Measurements from ENCODE around the gene LCOR.
"Not testable (repeated sequence)": the region's sequence is repeated elsewhere in the genome, so short reads cannot be mapped to it uniquely, and the experiment has no call there.

LCOR gene

DNA sequence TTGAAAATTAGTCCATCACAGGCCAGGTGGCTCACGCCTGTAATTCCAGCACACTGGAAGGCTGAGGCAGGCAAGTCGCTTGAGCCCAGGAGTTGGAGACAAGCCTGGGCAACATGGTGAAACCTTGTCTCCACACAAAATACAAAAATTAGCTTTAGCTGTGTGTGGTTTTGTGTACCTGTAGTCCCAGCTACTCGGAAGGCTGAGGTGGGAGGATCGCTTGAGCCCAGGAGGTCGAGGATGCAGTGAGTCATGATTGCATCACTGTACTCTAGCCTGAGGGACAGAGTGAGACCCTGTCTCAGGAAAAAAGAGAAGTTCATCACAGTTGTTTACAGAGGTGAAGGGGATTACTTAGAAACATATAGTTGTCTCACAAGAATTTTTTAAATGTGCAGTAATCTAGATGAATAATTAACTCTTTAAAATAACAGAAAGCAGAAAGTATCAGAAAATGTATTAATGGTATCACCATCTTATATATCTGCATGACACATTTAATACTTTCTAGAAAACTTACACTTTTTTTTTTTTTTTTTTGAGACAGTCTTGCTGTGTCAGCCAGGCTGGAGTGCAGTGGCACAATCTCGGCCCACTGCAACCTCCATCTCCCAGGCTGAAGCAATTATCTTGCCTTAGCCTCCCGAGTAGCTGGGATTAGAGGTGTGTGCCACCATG is 8.9 kb downstream of the LCOR start:
- DNase-seq (ENCODE audit: low spot score) = no peak

GRCh38 chr10:96842896-96843723 is 11.0 kb downstream of the LCOR start:
- no peak for DNase-seq (ENCODE audit: low spot score)

- no peak for DNase-seq (ENCODE audit: low spot score)
Observed at GRCh38 chr10:96843823-96844222, 11.7 kb downstream of the LCOR start.

DNA sequence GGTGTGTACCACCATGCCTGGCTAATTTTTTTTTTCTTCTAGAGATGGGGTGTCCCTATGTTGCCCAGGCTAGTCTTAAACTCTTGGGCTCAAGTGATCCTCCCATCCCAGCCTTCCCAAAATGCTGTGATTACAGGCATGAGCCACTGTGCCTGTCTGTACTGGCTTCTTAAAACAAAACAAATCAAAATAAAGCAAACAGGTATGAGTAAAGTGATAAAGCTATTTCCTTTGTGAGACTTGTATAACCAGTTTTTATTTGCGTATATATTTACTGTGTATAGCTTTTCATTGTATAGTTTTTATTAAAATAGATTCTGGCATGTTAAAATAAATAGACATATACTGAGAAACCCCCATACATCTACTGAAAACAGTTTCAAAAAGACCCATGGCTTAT is 14.3 kb downstream of the LCOR start:
- no peak for DNase-seq (ENCODE audit: low spot score)

- no peak for DNase-seq (ENCODE audit: low spot score)
Observed at GRCh38 chr10:96846926-96847325, 14.8 kb downstream of the LCOR start.

GRCh38 chr10:96847356-96847755 is 15.3 kb downstream of the LCOR start:
- DNase-seq (ENCODE audit: low spot score) = not testable (repeated sequence)

GRCh38 chr10:96850113-96850512 is 18.0 kb downstream of the LCOR start:
- DNase-seq (ENCODE audit: low spot score) = no peak

DNA sequence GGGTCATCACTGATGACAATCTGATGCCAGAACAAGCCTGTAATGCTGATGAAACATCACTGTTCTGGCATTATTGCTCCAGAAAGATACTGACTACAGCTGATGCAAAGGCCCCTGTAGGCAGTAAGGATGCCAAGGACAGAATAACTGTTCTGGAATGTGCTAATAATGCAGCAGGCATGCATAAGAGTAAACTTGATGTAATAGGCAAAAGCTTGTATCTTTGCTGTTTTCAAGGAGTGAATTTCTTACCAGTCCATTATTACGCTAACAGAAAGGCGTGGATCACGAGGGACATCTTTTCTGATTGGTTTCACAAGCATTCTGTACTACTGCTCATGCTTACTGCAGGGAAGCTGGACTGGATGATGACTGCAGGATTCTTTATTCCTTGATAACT is 18.7 kb downstream of the LCOR start:
- peak; percentile 75 for DNase-seq (ENCODE audit: low spot score)

DNA sequence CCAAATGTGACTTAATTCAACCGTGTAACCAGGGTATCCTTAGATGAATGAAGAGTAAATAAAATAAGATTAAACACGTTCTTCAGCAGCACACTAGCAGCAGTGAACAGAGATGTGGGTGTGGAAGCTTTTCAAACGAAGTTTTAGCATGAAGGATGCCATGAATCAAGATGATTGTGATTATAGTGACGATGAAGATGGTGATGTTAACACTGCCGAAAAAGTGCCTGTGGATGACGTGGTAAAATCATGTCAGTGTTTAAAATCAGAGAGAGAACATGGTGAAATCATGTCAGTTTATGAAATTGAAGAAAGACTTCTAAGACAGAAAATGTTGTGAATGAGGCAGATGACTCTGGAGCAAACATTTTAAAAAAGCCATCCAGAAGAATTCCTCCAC is 19.2 kb downstream of the LCOR start:
- no peak for DNase-seq (ENCODE audit: low spot score)

- DNase-seq (ENCODE audit: low spot score) = no peak
Observed at GRCh38 chr10:96856317-96856716, 24.2 kb downstream of the LCOR start.

- no peak for DNase-seq (ENCODE audit: low spot score)
Observed at GRCh38 chr10:96857301-96858012, 25.4 kb downstream of the LCOR start.

- no peak for DNase-seq (ENCODE audit: low spot score)
Observed at GRCh38 chr10:96858038-96858705, 26.1 kb downstream of the LCOR start.

- DNase-seq (ENCODE audit: low spot score) = no peak
Observed at GRCh38 chr10:96858706-96859050, 26.6 kb downstream of the LCOR start.

DNA sequence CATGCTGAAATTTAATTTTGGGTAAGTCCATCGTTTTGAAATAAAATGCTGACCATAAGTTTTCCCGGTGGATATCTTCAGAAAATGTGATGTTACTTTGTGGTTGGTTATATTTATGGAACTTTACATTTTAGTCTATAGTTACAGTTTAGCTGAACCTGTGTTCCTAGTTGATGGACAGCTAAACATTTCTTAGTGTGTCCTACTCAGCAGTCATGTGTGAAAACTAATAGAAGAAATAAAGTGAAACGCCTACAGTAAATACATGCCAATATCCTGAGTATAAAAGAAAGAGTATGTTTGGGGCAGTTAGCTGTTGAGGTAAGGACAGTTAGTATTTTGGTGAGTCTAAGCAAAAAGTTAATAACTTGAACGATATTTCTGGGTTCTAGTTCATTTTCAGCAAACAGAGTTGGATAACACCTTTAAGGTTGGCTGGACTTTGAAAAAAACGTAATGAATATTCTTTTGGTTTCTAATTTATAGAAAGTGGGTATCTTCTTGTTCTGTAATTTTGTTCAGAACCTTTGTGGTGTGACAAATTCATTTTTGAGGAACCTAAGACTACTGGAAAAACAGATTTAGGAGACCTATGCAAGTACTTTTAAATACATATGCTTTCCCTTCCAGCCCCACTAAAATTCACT is 28.7 kb downstream of the LCOR start:
- no peak for DNase-seq (ENCODE audit: low spot score)

GRCh38 chr10:96863922-96864543 is 31.9 kb downstream of the LCOR start:
- DNase-seq (ENCODE audit: low spot score) = peak; percentile 12

- DNase-seq (ENCODE audit: low spot score) = no peak
Observed at GRCh38 chr10:96873086-96873485, 41.0 kb downstream of the LCOR start.

- no peak for DNase-seq (ENCODE audit: low spot score)
Observed at GRCh38 chr10:96873756-96874467, 41.8 kb downstream of the LCOR start.

- no peak for DNase-seq (ENCODE audit: low spot score)
Observed at GRCh38 chr10:96878057-96878456, 46.0 kb downstream of the LCOR start.

- DNase-seq (ENCODE audit: low spot score) = no peak
Observed at GRCh38 chr10:96880575-96880974, 48.5 kb downstream of the LCOR start.

DNA sequence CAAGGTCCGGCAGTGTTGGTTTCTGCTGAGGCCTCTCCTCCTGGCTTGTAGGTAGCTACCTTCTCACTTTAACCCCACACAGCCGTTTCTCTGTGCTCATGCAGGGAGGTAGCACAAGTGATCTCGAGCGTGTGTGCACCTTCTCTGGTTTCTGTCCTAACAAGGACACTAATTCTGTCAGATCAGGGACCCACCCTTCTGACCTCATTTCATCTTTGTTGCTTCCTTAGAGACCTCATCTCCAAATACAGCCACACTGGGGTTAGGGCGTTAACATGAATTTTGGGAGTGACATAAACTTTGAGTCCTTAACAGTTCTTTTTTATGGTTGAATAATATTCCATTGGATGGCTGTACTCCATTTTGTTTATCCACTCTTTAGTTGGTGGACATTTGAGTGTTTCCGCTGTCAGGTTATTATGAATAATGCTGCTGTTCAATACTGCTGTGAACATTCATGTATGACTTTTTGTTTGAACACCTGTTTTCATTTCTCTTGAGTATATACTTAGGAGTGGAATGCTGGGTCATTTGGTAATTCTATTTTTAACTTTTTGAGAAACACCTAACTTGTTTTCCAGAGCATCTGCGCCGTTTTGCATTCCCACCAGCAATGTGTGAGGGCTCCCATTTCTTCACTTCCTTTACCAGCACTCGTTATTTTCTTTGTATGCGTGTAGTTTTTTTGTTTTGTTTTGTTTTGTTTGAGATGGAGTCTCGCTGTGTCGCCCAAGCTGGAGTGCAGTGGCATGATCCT is 57.5 kb downstream of the LCOR start:
- DNase-seq (ENCODE audit: low spot score) = no peak

Measured in AG08396 (cell line).